HG02970 (cell line): ENCODE results near the gene WDR88.
A peak's percentile ranks its signal among the peaks of the same experiment; 100 is the strongest.
"Not testable (repeated sequence)": the region's sequence is repeated elsewhere in the genome, so short reads cannot be mapped to it uniquely, and the experiment has no call there.

Experiments used
- ATAC-seq: cut with Tn5 transposase; IDR thresholded peaks from one replicate; pipeline ENCODE4 v1.9.1; 2021; ENCODE audit warnings: mild to moderate bottlenecking, moderate library complexity, moderate number of reproducible peaks; ENCODE audit not compliant: unreplicated experiment, low FRiP score

Gene WDR88

DNA sequence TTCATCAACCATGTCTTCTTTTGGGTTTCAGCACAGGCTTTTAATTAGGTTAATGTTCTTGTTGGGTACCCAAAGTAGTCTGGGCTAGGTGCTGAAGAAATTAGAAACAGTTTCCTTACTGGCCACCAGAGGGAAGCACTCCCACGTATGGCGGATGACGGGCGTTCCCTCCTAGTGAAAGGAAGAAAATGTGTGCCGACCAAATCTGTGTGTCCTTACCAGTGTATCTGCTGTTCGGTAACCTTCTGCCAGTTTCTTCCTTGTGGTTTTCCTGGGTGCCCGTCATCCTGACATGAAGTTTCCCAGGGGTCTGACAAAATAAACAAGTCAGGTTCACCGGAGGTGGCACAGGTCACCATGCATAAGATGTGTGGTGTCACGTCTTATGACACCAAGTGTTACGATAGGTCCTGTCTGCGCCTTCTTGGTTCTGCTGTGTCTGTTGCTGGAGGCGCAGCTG is 6.0 kb upstream of the WDR88 start:
- ATAC-seq: no peak

DNA sequence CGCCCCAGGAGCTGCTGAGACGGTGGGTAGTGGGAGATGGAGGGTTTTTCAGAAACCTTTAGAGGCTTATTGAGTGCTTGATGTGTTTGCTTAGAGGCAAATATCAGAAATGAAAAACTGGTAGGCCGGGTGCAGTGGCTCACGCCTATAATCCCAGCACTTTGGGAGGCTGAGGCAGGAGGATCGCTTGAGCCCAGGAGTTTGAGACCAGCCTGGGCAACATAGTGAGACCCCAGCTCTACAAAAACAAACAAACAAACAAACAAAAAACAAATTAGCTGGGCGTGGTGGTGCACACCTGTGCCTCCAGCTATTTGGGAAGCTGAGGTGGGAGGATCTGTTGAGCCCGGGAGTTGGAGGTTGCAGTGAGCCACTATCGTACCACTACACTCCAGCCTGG is 5.2 kb upstream of the WDR88 start:
- ATAC-seq: not testable (repeated sequence)

DNA sequence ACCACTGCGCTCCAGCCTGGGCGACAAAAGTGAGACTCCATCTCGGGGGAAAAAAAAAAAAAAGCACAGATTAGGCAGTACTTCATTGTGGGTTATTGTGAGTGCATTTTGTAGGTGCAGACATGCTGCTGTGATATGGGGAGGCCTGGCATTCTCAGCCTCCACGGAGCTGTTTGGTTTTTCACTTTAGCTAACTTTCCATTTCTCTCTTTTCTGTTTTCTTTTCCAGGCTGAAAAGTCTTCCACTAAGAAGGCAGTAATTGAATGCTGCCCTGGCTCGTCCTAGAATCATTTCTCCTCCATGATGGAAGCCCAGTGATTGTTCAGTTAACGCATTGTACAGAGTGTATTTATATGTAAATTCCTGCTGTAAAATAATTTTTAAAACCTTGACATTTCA is 2.0 kb upstream of the WDR88 start:
- no peak for ATAC-seq

DNA sequence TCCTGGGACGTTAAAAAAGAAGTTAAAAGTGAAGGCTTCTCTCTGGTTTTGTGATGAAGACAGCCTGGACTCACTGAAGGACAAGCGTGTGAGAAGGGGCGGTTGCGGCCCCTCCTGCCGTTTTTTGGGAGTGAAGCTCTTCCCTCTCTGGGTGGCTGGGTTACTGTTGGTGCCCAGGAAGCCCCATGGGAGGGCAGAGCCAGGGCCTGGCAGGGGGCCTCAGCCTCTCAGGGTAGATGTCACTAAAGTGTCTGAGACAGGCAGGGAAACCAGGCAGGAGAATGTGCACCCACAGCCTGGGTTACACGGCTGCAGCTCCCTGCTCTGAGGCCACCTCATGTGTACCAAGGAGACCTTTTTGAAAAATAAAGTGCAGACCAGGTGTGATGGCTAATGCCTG is 1.5 kb upstream of the WDR88 start:
- ATAC-seq: no peak

DNA sequence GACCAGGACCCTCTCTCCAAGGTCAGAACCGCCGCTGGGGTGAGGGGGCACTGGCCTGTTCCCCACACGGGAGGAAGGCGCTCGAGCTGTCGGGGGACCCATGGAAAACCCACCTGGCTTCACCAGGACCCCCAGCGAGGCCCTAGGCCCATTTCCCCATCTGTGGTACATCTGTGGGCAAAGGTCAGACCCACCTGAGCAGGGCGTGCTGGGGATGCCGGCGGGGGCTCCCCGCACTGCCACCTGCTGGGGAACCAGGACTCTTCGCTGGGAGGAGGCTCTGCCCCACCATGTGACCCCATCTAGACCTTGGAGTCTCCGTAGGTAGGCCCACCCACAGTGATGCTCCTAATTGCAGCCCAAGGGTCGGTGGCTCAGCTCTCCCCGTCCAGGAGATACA is 511 bp downstream of the WDR88 start:
- no peak for ATAC-seq

DNA sequence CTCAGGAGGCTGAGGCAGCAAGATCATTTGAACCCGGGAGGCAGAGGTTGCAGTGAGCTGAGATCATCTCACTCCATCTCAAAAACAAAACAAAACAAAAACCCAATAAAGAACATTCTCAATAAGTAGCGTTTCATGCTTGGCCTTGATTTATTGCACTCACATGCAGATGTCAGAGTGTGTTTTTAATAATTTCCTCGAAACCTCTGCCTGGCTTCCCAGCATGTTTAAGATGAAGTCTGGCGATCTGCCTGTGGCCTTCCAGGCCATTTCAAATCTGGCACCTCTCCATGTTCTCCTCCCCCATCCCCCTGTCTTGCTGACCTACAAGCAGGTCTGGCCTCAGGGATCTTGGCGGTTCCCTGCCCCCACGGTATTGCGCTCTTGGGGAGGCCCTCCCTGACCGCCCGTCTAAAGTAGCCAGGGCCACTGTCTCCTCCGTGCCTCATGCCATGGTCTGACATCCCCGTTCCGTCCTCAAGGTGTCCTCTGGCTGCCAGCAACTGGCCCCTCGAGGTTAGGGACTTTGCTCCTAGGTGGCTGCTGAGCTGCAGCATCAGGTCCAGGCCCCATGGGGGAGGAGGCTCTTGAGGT is 1.6 kb downstream of the WDR88 start:
- no peak for ATAC-seq

DNA sequence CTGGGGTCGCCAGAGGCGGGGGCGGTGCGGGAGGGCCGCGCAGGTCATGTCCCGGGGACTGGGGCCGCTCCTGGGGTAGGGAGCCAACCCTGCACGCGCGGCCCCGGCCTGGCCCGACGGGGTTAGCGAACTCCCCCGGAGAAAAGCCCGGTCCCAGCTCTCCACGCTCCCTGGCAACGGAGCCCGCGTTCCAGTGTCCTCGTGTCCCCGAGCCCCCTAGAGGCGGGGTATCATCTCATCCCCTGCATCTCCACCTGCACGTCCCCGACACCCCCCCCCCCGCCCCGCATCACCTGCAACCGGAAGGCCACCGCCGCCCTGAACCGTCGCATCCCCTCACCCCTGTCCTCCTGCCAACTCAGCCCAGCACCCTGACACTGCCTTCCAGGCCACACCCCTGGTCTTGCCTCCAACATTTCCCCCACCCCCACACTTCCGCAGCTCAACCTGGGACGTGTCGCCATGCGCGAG is 2.7 kb downstream of the WDR88 start:
- no peak for ATAC-seq

DNA sequence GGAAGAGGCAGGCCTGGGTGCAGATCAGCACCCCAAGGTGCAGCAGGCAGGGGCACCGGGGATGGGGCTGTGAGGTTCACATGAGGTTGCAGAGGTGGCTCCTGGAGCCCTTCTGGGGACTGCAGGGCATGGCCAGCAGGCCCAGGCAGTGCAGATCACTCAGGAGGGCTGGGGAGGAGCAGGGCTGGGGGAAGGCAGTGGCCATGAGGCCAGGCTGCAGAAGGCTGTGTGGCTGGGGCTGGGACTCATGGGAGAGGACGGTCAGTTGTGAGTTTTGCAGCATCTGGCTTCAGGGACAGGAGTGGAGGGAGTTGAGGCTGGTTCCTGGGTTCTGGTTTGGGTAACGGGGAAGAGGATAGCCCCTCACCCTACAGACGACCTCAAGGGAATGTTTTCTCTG is 7.3 kb downstream of the WDR88 start:
- no peak for ATAC-seq

- peak; percentile 80 for ATAC-seq
Observed at GRCh38 chr19:33143897-33144405, 12.0 kb downstream of the WDR88 start.

DNA sequence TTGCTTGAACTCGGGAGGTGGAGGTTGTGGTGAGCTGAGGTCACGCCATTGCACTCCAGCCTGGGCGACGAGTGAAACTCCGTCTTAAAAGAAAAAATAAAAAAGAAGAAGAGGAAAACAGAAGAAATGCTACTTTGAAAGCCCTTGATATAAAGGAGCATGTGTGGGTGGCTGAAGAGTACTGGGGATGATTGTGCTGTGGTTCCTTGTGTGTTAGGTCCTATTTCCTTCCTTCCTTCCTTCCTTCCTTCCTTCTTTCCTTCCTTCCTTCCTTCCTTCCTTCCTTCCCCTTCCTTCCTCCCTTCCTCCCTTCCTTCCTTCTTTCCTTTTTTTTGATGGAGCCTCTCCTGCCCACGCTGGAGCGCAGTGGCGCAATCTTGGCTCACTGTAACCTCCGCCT is 14.3 kb downstream of the WDR88 start:
- ATAC-seq: no peak

GRCh38 chr19:33147538-33147937 is 15.6 kb downstream of the WDR88 start:
- no peak for ATAC-seq

- ATAC-seq: no peak
Observed at GRCh38 chr19:33150852-33151518, 19.1 kb downstream of the WDR88 start.

GRCh38 chr19:33152176-33152575 is 20.3 kb downstream of the WDR88 start:
- no peak for ATAC-seq

DNA sequence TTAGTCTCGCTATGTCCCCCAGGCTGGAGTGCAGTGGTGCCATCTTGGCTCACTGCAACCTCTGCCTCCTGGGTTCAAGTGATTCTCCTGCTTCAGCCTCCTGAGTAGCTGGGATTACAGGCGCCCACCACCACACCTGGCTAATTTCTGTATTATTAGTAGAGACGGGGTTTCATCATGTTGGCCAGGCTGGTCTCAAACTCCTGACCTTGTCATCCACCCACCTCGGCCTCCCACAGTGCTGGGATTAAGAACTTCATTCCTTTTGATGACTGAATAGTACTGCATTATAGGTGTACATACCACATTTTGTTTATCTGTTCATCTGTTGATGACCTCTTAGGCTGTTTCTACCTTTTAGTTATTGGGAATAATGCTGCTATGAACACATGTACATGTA is 20.7 kb downstream of the WDR88 start:
- not testable (repeated sequence) for ATAC-seq

DNA sequence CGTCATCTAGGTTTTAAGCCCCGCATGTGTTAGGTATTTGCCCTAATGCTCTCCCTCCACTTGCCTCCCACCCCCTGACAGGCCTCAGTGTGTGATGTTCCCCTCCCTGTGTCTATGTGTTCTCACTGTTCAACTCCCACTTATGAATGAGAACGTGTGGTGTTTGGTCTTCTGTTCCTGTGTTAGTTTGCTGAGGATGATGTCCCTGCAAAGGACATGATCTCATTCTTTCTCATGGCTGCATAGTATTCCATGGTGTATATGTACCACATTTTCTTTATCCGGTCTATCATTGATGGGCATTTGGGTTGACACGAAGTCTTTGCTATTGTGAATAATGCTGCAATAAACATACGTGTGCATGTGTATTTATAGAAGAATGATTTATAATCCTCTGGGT is 22.4 kb downstream of the WDR88 start:
- ATAC-seq: not testable (repeated sequence)

DNA sequence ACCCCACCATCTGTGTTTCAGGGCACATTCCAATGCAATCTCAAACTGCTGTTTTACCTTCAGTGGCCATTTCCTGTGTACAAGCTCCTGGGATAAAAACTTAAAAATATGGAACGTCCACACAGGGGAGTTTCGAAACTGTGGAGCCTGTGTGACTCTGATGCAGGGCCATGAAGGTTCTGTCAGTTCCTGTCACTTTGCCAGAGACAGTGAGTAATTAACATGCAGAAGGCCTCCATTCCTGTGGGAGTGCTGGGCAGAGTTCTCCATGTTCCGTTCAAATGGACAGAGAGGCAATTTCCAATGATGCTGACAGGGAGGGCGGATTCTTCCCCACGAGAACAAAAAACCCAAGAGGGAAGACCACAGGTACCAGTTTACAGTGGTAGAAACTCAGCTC is 24.4 kb downstream of the WDR88 start:
- no peak for ATAC-seq

- no peak for ATAC-seq
Observed at GRCh38 chr19:33157906-33158305, 26.0 kb downstream of the WDR88 start.

- ATAC-seq: no peak
Observed at GRCh38 chr19:33158365-33158764, 26.5 kb downstream of the WDR88 start.

DNA sequence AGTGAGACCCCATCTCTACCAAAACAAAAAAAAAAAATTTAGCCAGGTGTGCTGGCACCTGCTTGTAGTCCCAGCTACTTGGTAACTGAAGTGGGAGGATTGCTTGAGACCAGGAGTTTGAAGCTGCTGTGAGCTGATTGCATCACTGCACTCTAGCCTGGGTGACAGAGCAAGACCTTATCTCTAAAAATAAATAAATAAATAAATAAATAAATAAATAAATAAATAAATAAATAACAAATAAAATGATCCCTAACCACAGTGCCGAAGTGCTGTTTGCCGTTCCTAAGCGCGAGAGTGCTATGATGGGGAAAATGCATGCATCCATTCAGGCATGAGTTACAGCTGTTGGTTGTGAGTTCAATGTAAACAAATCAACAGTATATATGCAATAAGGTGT is 27.2 kb downstream of the WDR88 start:
- ATAC-seq: no peak

- no peak for ATAC-seq
Observed at GRCh38 chr19:33159893-33160292, 28.0 kb downstream of the WDR88 start.

DNA sequence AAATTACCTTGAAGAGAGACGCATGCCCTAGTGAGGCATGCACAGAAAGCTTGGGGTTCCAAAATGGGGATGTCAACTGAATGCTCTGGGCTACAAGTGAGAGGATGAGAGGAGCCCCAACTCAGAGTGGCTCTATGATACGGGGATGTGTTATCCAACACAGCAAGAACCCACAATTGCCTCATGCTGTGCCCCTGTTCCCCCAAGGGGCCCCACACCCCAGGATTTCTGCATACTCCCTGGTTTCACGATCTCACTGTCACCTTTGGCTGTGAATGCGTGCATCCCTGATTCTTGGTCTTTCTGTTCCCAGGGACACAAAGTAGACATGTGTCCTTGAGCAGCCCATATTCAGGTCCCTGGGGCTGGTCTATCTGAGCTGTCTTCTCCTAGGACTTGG is 29.3 kb downstream of the WDR88 start:
- no peak for ATAC-seq

- no peak for ATAC-seq
Observed at GRCh38 chr19:33163481-33163880, 31.6 kb downstream of the WDR88 start.
